HCT116 (cell line): ENCODE results near the gene MTO1. TPM values are rescaled to one million over a fixed set of nuclear protein-coding genes. Genes with fewer than 3 reads are reported as not detected.

Experiments used
- ATAC-seq: fragments of 200-7000 bp; cut with Tn5 transposase; 2 replicates; pipeline ENCODE4 v1.9.1; 2020; ENCODE audit warnings: mild to moderate bottlenecking, moderate library complexity
- BruUV-seq: library from RNA; stranded (reverse); fragments of 400-500 nt; replicated peaks from 2 replicates; lab custom pipeline; 2021; lab: Mats Ljungman, UMichigan
- CTCF ChIA-PET: fragments of 300-600 bp; sonication (Branson Sonifier 250); formaldehyde crosslinking; loops from one replicate; lab custom pipeline; 2021; ENCODE audit warnings: antibody characterized with exemption; lab: Charles Lee
- POLR2A ChIA-PET: fragments of 300-600, 350-600 bp; sonication (Branson Sonifier 250); formaldehyde crosslinking; loops from one replicate; lab custom pipeline; 2021; ENCODE audit warnings: antibody characterized with exemption; lab: Charles Lee
- RAD21 ChIA-PET, 2 experiments: fragments of 300-600 bp; sonication (Branson Sonifier 250); formaldehyde crosslinking; loops; one replicate each; lab custom pipeline; 2023; ENCODE audit warnings: low total read pairs in 2 of 2; ENCODE audit not compliant: uncharacterized antibody in 2 of 2, unreplicated experiment in 2 of 2, low non-redundant PET in 1 of 2; lab: Charles Lee
- DNase-seq: peaks from one replicate; pipeline ENCODE4 v3.0.0-alpha.2; 2010; ENCODE audit warnings: low read depth, low spot score
- H2AFZ ChIP-seq: fragments of 200-600 bp; shearing (Covaris generic), sonication (generic); 2 replicates; pipeline ENCODE4 v1.6.1; 2017; ENCODE audit warnings: low read depth, mixed run types, mixed read lengths, antibody characterized with exemption, low read length; ENCODE audit not compliant: poor library complexity, severe bottlenecking
- H3K27ac ChIP-seq: 2 replicates; pipeline ENCODE4 v1.5.1; 2012; ENCODE audit warnings: low read depth, low read length
- H3K27me3 ChIP-seq: fragments of 200-600 bp; sonication (generic); 2 replicates; pipeline ENCODE4 v1.6.1; 2016; ENCODE audit warnings: mixed run types, low read length, mixed read lengths; ENCODE audit not compliant: insufficient read depth
- H3K36me3 ChIP-seq, 2 experiments: fragments of 200-500 bp in 1 of 2; fragments of 200-600 bp in 1 of 2; sonication (Bioruptor generic) in 1 of 2; sonication (generic) in 1 of 2; 2 replicates each; pipeline versions ENCODE4 v1.5.1 to v1.6.1; 2014 to 2016; ENCODE audit warnings: low read length in 2 of 2, inconsistent platforms in 1 of 2, mixed read lengths in 1 of 2, mixed run types in 1 of 2; ENCODE audit not compliant: insufficient read depth in 2 of 2, control insufficient read depth in 1 of 2
- H3K4me1 ChIP-seq, 2 experiments: fragments of 200-600 bp in 1 of 2; sonication (generic) in 1 of 2; 2 replicates each; pipeline versions ENCODE4 v1.5.1 to v1.6.1; 2012 to 2017; ENCODE audit warnings: low read length in 2 of 2, inconsistent platforms in 1 of 2, mild to moderate bottlenecking in 1 of 2, mixed read lengths in 1 of 2, mixed run types in 1 of 2, moderate library complexity in 1 of 2; ENCODE audit not compliant: insufficient read depth in 2 of 2, control insufficient read depth in 1 of 2
- H3K4me2 ChIP-seq: fragments of 200-600 bp; sonication (generic); 2 replicates; pipeline ENCODE4 v1.6.1; 2017; ENCODE audit warnings: mixed run types, low read length, mixed read lengths
- H3K4me3 ChIP-seq, 2 experiments: fragments of 200-600 bp in 1 of 2; sonication (generic) in 1 of 2; replicated peaks in 1 of 2; 2 replicates each; pipeline ENCODE4 v1.5.1; 2011 to 2016; ENCODE audit warnings: low read length in 2 of 2, control low read depth in 1 of 2, low read depth in 1 of 2, mild to moderate bottlenecking in 1 of 2, mixed read lengths in 1 of 2, mixed run types in 1 of 2
- H3K79me2 ChIP-seq: fragments of 200-600 bp; sonication (generic); 2 replicates; pipeline ENCODE4 v1.6.1; 2017; ENCODE audit warnings: mild to moderate bottlenecking, mixed run types, low read length, moderate library complexity, mixed read lengths; ENCODE audit not compliant: insufficient read depth
- H3K9ac ChIP-seq: fragments of 200-600 bp; sonication (generic); 2 replicates; pipeline ENCODE4 v1.6.1; 2016; ENCODE audit warnings: low read length, mixed read lengths
- H3K9me2 ChIP-seq: fragments of 200-600 bp; sonication (generic), shearing (Covaris generic); 2 replicates; pipeline ENCODE4 v1.6.1; 2017; ENCODE audit warnings: mixed run types, mild to moderate bottlenecking, moderate library complexity; ENCODE audit not compliant: insufficient read depth
- H3K9me3 ChIP-seq, 2 experiments: fragments of 200-500 bp in 1 of 2; fragments of 200-600 bp in 1 of 2; sonication (Bioruptor generic) in 1 of 2; sonication (generic) in 1 of 2; 2 replicates each; pipeline ENCODE4 v1.6.1; 2014 to 2017; ENCODE audit warnings: low read length in 2 of 2, mixed read lengths in 2 of 2, inconsistent platforms in 1 of 2, low read depth in 1 of 2, mild to moderate bottlenecking in 1 of 2, mixed run types in 1 of 2, moderate library complexity in 1 of 2; ENCODE audit not compliant: control insufficient read depth in 1 of 2, insufficient read depth in 1 of 2
- H4K20me1 ChIP-seq: fragments of 200-600 bp; sonication (generic), shearing (Covaris generic); 2 replicates; pipeline ENCODE4 v1.6.1; 2017; ENCODE audit warnings: mixed run types, mild to moderate bottlenecking, moderate library complexity; ENCODE audit not compliant: insufficient read depth
- ATF3 ChIP-seq: IDR thresholded peaks from 2 replicates; pipeline ENCODE4 v1.6.1; 2012
- CBX3 ChIP-seq: IDR thresholded peaks from 2 replicates; pipeline ENCODE4 v1.6.1; 2012; ENCODE audit warnings: low read depth
- CEBPB ChIP-seq: IDR thresholded peaks from 2 replicates; pipeline ENCODE4 v1.6.1; 2012; ENCODE audit warnings: low read depth
- EGR1 ChIP-seq: IDR thresholded peaks from 2 replicates; pipeline ENCODE4 v1.6.1; 2012; ENCODE audit warnings: low read depth
- ELF1 ChIP-seq: IDR thresholded peaks from 2 replicates; pipeline ENCODE4 v1.6.1; 2012; ENCODE audit warnings: low read depth, borderline replicate concordance
- EZH2 ChIP-seq: fragments of 200-600 bp; sonication (generic); IDR thresholded peaks from 2 replicates; pipeline ENCODE4 v1.6.1; 2017; ENCODE audit warnings: antibody characterized with exemption, mixed run types
- FOSL1 ChIP-seq: IDR thresholded peaks from 2 replicates; pipeline ENCODE4 v1.6.1; 2012; ENCODE audit warnings: low read depth
- JUND ChIP-seq: IDR thresholded peaks from 2 replicates; pipeline ENCODE4 v1.6.1; 2012
- RAD21 ChIP-seq: IDR thresholded peaks from 2 replicates; pipeline ENCODE4 v1.6.1; 2012; ENCODE audit warnings: low read depth, mild to moderate bottlenecking
- SRF ChIP-seq: IDR thresholded peaks from 2 replicates; pipeline ENCODE4 v1.6.1; 2012; ENCODE audit warnings: low read depth
- TCF7L2 ChIP-seq: IDR thresholded peaks from 2 replicates; pipeline ENCODE4 v1.7.0; 2011; ENCODE audit warnings: borderline replicate concordance, inconsistent platforms; ENCODE audit not compliant: insufficient read depth, insufficient read length; ENCODE audit errors: extremely low read depth
- ZFX ChIP-seq: fragments of 450-650 bp; IDR thresholded peaks from 2 replicates; pipeline ENCODE4 v1.6.1; 2017
- ZNF274 ChIP-seq: fragments of 200-500 bp; sonication (Bioruptor generic); IDR thresholded peaks from 2 replicates; pipeline ENCODE4 v1.6.1; 2014; ENCODE audit warnings: mild to moderate bottlenecking, low read depth, low read length, inconsistent platforms
- intact Hi-C: fragments of 100-400 bp; cut with micrococcal nuclease; formaldehyde crosslinking; loops from 2 replicates; pipeline ENCODE4 v1.10.0; 2022
- total RNA-seq: library from RNA; stranded (reverse); gene quantifications from one replicate; pipeline ENCODE4 v1.2.1, GENCODE V29; 2021; ENCODE audit not compliant: unreplicated experiment
- TF ChIP-seq, protein P1 (sequence below): IDR thresholded peaks from 2 replicates; pipeline ENCODE4 v1.6.1; 2012
- TF ChIP-seq, protein P2 (sequence below): IDR thresholded peaks from 2 replicates; pipeline ENCODE4 v1.6.1; 2011; ENCODE audit warnings: mild to moderate bottlenecking, low read length, moderate library complexity; ENCODE audit not compliant: insufficient replicate concordance; ENCODE audit errors: extremely low read depth

The MTO1 gene
- total RNA-seq, 1 experiment from 2014 or later, result 40.1 TPM

GRCh38 chr6:73513496-73513854 lies 51.9 kb downstream of the MTO1 start:
- intact Hi-C loops, result no loop called here
- CTCF ChIA-PET, result interaction anchor here (0.8 to 1.5 kb wide), 5 partner anchors 52 to 1101 kb away, joined by 3 read pairs; partner anchors contain the start of gene MTO1

More at GRCh38 chr6:73513496-73513854, 51.9 kb downstream of the MTO1 start:
- Histone ChIP-seq H2AFZ (no peak overlapping the region), H3K4me2 (no peak overlapping the region), H3K9me2 (no peaks in the 10 kb centered on the region), H3K4me1 (peaks cover 4 to 35% of the 10 kb centered on the region in 2 experiments; a peak in 3 of 4 replicates), H3K27me3 (no peaks in the 10 kb centered on the region), H3K79me2 (peaks cover 7% of the 10 kb centered on the region), H3K27ac (no peak overlapping the region; the same call in 1 of the 2 replicates), H3K9me3 (no peaks in the 10 kb centered on the region), H3K4me3 (no peak overlapping the region), H3K36me3 (peaks cover 8 to 17% of the 10 kb centered on the region in 2 experiments; a peak in 3 of 4 replicates), H4K20me1 (peaks cover 19% of the 10 kb centered on the region; the same call in 1 of the 2 replicates), H3K9ac (no peak overlapping the region)
- ATAC-seq (peak; percentile 15), DNase-seq (no peak)
- ChIA-PET POLR2A (interaction anchor here (0.7 to 5.2 kb wide), 21 partner anchors 9 to 204 kb away, joined by 3 to 32 read pairs (median 4); partner anchors contain the start of genes MTO1 and SLC17A5), RAD21 (interaction anchor here in 1 of 2 experiments (0.9 kb wide), 1 partner anchor 67 kb away, joined by 3 read pairs; no protein-coding TSS in a partner anchor)
- BruUV-seq, result no TSS peak
- TF ChIP-seq EGR1 (no peak), ELF1 (no peak), TCF7L2 (no peak), EZH2 (no peak), CEBPB (no peak), RAD21 (no peak), SRF (no peak), ZFX (no peak), CBX3 (no peak), JUND (no peak), FOSL1 (no peak), ZNF274 (no peak), ATF3 (no peak)
- TF ChIP-seq, protein P1, sequence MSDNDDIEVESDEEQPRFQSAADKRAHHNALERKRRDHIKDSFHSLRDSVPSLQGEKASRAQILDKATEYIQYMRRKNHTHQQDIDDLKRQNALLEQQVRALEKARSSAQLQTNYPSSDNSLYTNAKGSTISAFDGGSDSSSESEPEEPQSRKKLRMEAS, result no peak
- TF ChIP-seq, protein P2, sequence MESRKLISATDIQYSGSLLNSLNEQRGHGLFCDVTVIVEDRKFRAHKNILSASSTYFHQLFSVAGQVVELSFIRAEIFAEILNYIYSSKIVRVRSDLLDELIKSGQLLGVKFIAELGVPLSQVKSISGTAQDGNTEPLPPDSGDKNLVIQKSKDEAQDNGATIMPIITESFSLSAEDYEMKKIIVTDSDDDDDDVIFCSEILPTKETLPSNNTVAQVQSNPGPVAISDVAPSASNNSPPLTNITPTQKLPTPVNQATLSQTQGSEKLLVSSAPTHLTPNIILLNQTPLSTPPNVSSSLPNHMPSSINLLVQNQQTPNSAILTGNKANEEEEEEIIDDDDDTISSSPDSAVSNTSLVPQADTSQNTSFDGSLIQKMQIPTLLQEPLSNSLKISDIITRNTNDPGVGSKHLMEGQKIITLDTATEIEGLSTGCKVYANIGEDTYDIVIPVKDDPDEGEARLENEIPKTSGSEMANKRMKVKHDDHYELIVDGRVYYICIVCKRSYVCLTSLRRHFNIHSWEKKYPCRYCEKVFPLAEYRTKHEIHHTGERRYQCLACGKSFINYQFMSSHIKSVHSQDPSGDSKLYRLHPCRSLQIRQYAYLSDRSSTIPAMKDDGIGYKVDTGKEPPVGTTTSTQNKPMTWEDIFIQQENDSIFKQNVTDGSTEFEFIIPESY, result no peak
- TF ChIP-seq, all 23 proteins: peak for 0
